OCI-LY1 (cell line): ENCODE data around the gene HLA-DOA.

Source experiments
- H2AFZ ChIP-seq: fragments of 200-600 bp; sonication (generic), shearing (Covaris generic); 2 replicates; pipeline ENCODE4 v1.6.0; 2014; ENCODE audit warnings: antibody characterized with exemption, mild to moderate bottlenecking, low read length
- H3F3A ChIP-seq: fragments of 200-600 bp; sonication (generic), shearing (Covaris generic); 2 replicates; pipeline ENCODE4 v1.6.0; 2014; ENCODE audit warnings: mild to moderate bottlenecking, antibody characterized with exemption, low read length, moderate library complexity; ENCODE audit not compliant: insufficient read depth
- H3K27ac ChIP-seq: fragments of 200-600 bp; sonication (generic); 2 replicates; pipeline ENCODE4 v1.5.1; 2014; ENCODE audit warnings: low read length, mixed run types, mild to moderate bottlenecking, low read depth; ENCODE audit not compliant: poor library complexity, severe bottlenecking
- H3K27me3 ChIP-seq: fragments of 200-600 bp; sonication (generic); 2 replicates; pipeline ENCODE4 v1.6.0; 2014; ENCODE audit warnings: antibody characterized with exemption, mild to moderate bottlenecking, low read length, moderate library complexity; ENCODE audit not compliant: insufficient read depth
- H3K36me3 ChIP-seq: fragments of 200-600 bp; sonication (generic); 2 replicates; pipeline ENCODE4 v1.6.1; 2014; ENCODE audit warnings: mild to moderate bottlenecking, antibody characterized with exemption, low read length, moderate library complexity, mixed read lengths; ENCODE audit not compliant: insufficient read depth
- H3K4me1 ChIP-seq: fragments of 200-600 bp; sonication (generic); 2 replicates; pipeline ENCODE4 v1.5.1; 2014; ENCODE audit warnings: mild to moderate bottlenecking, low read length, moderate library complexity; ENCODE audit not compliant: insufficient read depth, severe bottlenecking
- H3K4me2 ChIP-seq: fragments of 200-600 bp; sonication (generic), shearing (Covaris generic); 2 replicates; pipeline ENCODE4 v1.6.1; 2014; ENCODE audit warnings: low read length
- H3K4me3 ChIP-seq: fragments of 200-600 bp; sonication (generic); 2 replicates; pipeline ENCODE4 v1.5.1; 2014; ENCODE audit warnings: low read length, low read depth, mild to moderate bottlenecking, mixed read lengths; ENCODE audit not compliant: poor library complexity, severe bottlenecking
- H3K79me2 ChIP-seq: fragments of 200-600 bp; shearing (Covaris generic); 2 replicates; pipeline ENCODE4 v1.6.1; 2016; ENCODE audit warnings: mixed run types, low read length, mixed read lengths; ENCODE audit not compliant: insufficient read depth
- H3K9ac ChIP-seq: fragments of 200-600 bp; sonication (generic), shearing (Covaris generic); 2 replicates; pipeline ENCODE4 v1.6.1; 2014; ENCODE audit warnings: mild to moderate bottlenecking, low read length, mixed read lengths
- H3K9me2 ChIP-seq: fragments of 200-600 bp; sonication (generic), shearing (Covaris generic); 2 replicates; pipeline ENCODE4 v1.6.1; 2014; ENCODE audit warnings: low read depth, mild to moderate bottlenecking, low read length, mixed read lengths
- H3K9me3 ChIP-seq: fragments of 200-600 bp; shearing (Covaris generic); 2 replicates; pipeline ENCODE4 v1.6.1; 2014; ENCODE audit warnings: low read length, mixed read lengths
- H4K20me1 ChIP-seq: fragments of 200-600 bp; sonication (generic), shearing (Covaris generic); 2 replicates; pipeline ENCODE4 v1.6.0; 2016; ENCODE audit warnings: mild to moderate bottlenecking, low read length; ENCODE audit not compliant: insufficient read depth
- CTCF ChIP-seq: fragments of 200-600 bp; sonication (generic), shearing (Covaris generic); IDR thresholded peaks from 2 replicates; pipeline ENCODE4 v1.5.1; 2017; ENCODE audit warnings: mild to moderate bottlenecking, antibody characterized with exemption, low read length, moderate library complexity, mixed read lengths
- EZH2 ChIP-seq: fragments of 200-600 bp; sonication (generic), shearing (Covaris generic); IDR thresholded peaks from 2 replicates; pipeline ENCODE4 v1.8.0; 2017; ENCODE audit warnings: borderline replicate concordance, mixed run types, mild to moderate bottlenecking, antibody characterized with exemption, low read length, moderate library complexity, mixed read lengths

Gene HLA-DOA

GRCh38 chr6:32995448-32995847, 13.9 kb downstream of the HLA-DOA start:
- no peaks in the 10 kb centered on the region for H3K4me1 ChIP-seq
- H3K27me3 ChIP-seq, result no peaks in the 10 kb centered on the region; the same call in 1 of the 2 replicates
- H3K9ac ChIP-seq, result no peak overlapping the region
- no peaks in the 10 kb centered on the region for H3K79me2 ChIP-seq
- no peak overlapping the region for H2AFZ ChIP-seq
- no peaks in the 10 kb centered on the region for H3K36me3 ChIP-seq
- no peak overlapping the region for H3K27ac ChIP-seq
- no peak for TF ChIP-seq EZH2
- TF ChIP-seq CTCF, result no peak
- H3K9me3 ChIP-seq, result no peaks in the 10 kb centered on the region
- no peak overlapping the region for H3K4me3 ChIP-seq
- no peaks in the 10 kb centered on the region for H4K20me1 ChIP-seq
- H3F3A ChIP-seq, result no peaks in the 10 kb centered on the region; the same call in 1 of the 2 replicates
- H3K4me2 ChIP-seq, result no peak overlapping the region
- H3K9me2 ChIP-seq, result no peaks in the 10 kb centered on the region

GRCh38 chr6:32993363-32993973, 15.9 kb downstream of the HLA-DOA start:
- no peaks in the 10 kb centered on the region for H3K9me3 ChIP-seq
- H3K4me3 ChIP-seq, result no peak overlapping the region
- no peaks in the 10 kb centered on the region for H3K79me2 ChIP-seq
- no peak overlapping the region for H3K27ac ChIP-seq
- no peaks in the 10 kb centered on the region for H4K20me1 ChIP-seq
- no peaks in the 10 kb centered on the region for H3K4me1 ChIP-seq
- H3K9me2 ChIP-seq, result no peaks in the 10 kb centered on the region
- no peaks in the 10 kb centered on the region; the same call in 1 of the 2 replicates for H3K36me3 ChIP-seq
- H3K27me3 ChIP-seq, result no peaks in the 10 kb centered on the region; the same call in 1 of the 2 replicates
- H2AFZ ChIP-seq, result no peak overlapping the region
- no peaks in the 10 kb centered on the region; the same call in 1 of the 2 replicates for H3F3A ChIP-seq
- H3K9ac ChIP-seq, result no peak overlapping the region
- TF ChIP-seq CTCF (no peak), EZH2 (no peak)
- H3K4me2 ChIP-seq, result no peak overlapping the region

GRCh38 chr6:32991972-32992371, 17.4 kb downstream of the HLA-DOA start:
- Histone ChIP-seq H3K9me3 (no peaks in the 10 kb centered on the region), H3K27me3 (no peaks in the 10 kb centered on the region; the same call in 1 of the 2 replicates), H3K79me2 (no peaks in the 10 kb centered on the region), H2AFZ (no peak overlapping the region), H3K9me2 (no peaks in the 10 kb centered on the region), H3K27ac (no peak overlapping the region), H3K4me2 (no peak overlapping the region), H3K4me1 (no peaks in the 10 kb centered on the region), H3K9ac (no peak overlapping the region), H3K4me3 (no peak overlapping the region), H3F3A (no peaks in the 10 kb centered on the region; the same call in 1 of the 2 replicates), H4K20me1 (no peaks in the 10 kb centered on the region), H3K36me3 (no peaks in the 10 kb centered on the region; the same call in 1 of the 2 replicates)
- no peak for TF ChIP-seq EZH2
- no peak for TF ChIP-seq CTCF
